Embryonic facial prominence (tissue), 1 donor: ENCODE results near the gene TMEM95.
"Not testable (repeated sequence)": the region's sequence is repeated elsewhere in the genome, so short reads cannot be mapped to it uniquely, and the experiment has no call there.

ENCODE experiments used
- DNase-seq: peaks from one replicate; pipeline ENCODE4 v3.0.0-alpha.2; 2016; ENCODE audit errors: extremely low spot score

TMEM95 gene

GRCh38 chr17:7346761-7347614 lies 8.0 kb upstream of the TMEM95 start:
- DNase-seq = no peak

- no peak for DNase-seq
Measured at GRCh38 chr17:7347630-7348477, 7.1 kb upstream of the TMEM95 start.

- DNase-seq = no peak
Measured at GRCh38 chr17:7348478-7349242, 6.3 kb upstream of the TMEM95 start.

- DNase-seq = no peak
Measured at GRCh38 chr17:7351665-7352502, 3.1 kb upstream of the TMEM95 start, which contains the start of gene KCTD11. Gene KCTD11, plus strand, starts transcription at chr17:7352162.

GRCh38 chr17:7352503-7352889 lies 2.5 kb upstream of the TMEM95 start:
- no peak for DNase-seq

GRCh38 chr17:7352910-7353635 lies 1.9 kb upstream of the TMEM95 start:
- DNase-seq = no peak

- DNase-seq = no peak
Measured at GRCh38 chr17:7354262-7354843, 603 bp upstream of the TMEM95 start.

- no peak for DNase-seq
Measured at GRCh38 chr17:7355573-7355972, 617 bp downstream of the TMEM95 start.

- no peak for DNase-seq
Measured at GRCh38 chr17:7356072-7356549, 1.2 kb downstream of the TMEM95 start.

- no peak for DNase-seq
Measured at GRCh38 chr17:7356756-7357155, 1.8 kb downstream of the TMEM95 start.

GRCh38 chr17:7357381-7357780 lies 2.4 kb downstream of the TMEM95 start:
- no peak for DNase-seq

- no peak for DNase-seq
Measured at GRCh38 chr17:7361906-7362305, 7.0 kb downstream of the TMEM95 start.

- no peak for DNase-seq
Measured at GRCh38 chr17:7363311-7363710, 8.4 kb downstream of the TMEM95 start.

GRCh38 chr17:7365963-7366362 lies 11.0 kb downstream of the TMEM95 start:
- not testable (repeated sequence) for DNase-seq

GRCh38 chr17:7367083-7367482 lies 12.1 kb downstream of the TMEM95 start:
- DNase-seq = no peak

- DNase-seq = no peak
Measured at GRCh38 chr17:7367918-7368598, 13.1 kb downstream of the TMEM95 start.

- DNase-seq = not testable (repeated sequence)
Measured at GRCh38 chr17:7368599-7368994, 13.6 kb downstream of the TMEM95 start.

GRCh38 chr17:7369825-7370224 lies 14.9 kb downstream of the TMEM95 start:
- DNase-seq = no peak

GRCh38 chr17:7370853-7371252 lies 15.9 kb downstream of the TMEM95 start:
- no peak for DNase-seq
